Keratinocyte (primary cell): Measurements from ENCODE around the gene TSHZ3. TPM values are rescaled to one million over a fixed set of nuclear protein-coding genes. Genes with fewer than 3 reads are reported as not detected.

Experiments used
- DNase-seq: peaks from one replicate; pipeline ENCODE4 v3.0.0-alpha.2; 2011; ENCODE audit warnings: low read depth, missing footprints, low spot score
- FAIRE-seq: peaks from 2 replicates; lab custom pipeline; 2011; peaks lifted over from hg19 to GRCh38; lab: Jason Lieb, UNC
- H2AFZ ChIP-seq: 2 replicates; pipeline ENCODE4 v1.6.0; 2012; ENCODE audit warnings: low read length, control low read depth, inconsistent platforms; ENCODE audit not compliant: control insufficient read depth
- H3K27ac ChIP-seq: 2 replicates; pipeline ENCODE4 v1.5.1; 2011; ENCODE audit warnings: low read length; ENCODE audit not compliant: control insufficient read depth, insufficient read depth
- H3K27me3 ChIP-seq: 3 replicates; pipeline ENCODE4 v1.6.0; 2011; ENCODE audit warnings: low read length; ENCODE audit not compliant: control insufficient read depth, insufficient read depth; ENCODE audit errors: extremely low read depth
- H3K36me3 ChIP-seq, 2 experiments: 2 replicates in 1 of 2; 3 replicates in 1 of 2; pipeline ENCODE4 v1.5.1; 2011; ENCODE audit warnings: low read length in 2 of 2, mild to moderate bottlenecking in 1 of 2; ENCODE audit not compliant: control insufficient read depth in 2 of 2, insufficient read depth in 2 of 2; ENCODE audit errors: extremely low read depth in 1 of 2
- H3K4me1 ChIP-seq: 3 replicates; pipeline ENCODE4 v1.5.1; 2011; ENCODE audit warnings: low read length; ENCODE audit not compliant: control insufficient read depth, insufficient read depth; ENCODE audit errors: extremely low read depth
- H3K4me2 ChIP-seq: 3 replicates; pipeline ENCODE4 v1.6.0; 2011; ENCODE audit warnings: low read depth, low read length; ENCODE audit not compliant: control insufficient read depth, insufficient read depth; ENCODE audit errors: extremely low read depth
- H3K4me3 ChIP-seq, 3 experiments: fragments of 200-600 bp in 1 of 3; sonication (generic) in 1 of 3; 2 replicates in 2 of 3; 3 replicates in 1 of 3; pipeline ENCODE4 v1.5.1; 2011 to 2016; ENCODE audit warnings: low read length in 3 of 3, mild to moderate bottlenecking in 3 of 3, control low read depth in 2 of 3, inconsistent platforms in 1 of 3, low read depth in 1 of 3, mixed read lengths in 1 of 3, mixed run types in 1 of 3, moderate library complexity in 1 of 3; ENCODE audit not compliant: control insufficient read depth in 2 of 3, insufficient read depth in 2 of 3; ENCODE audit errors: extremely low read depth in 1 of 3
- H3K79me2 ChIP-seq: 2 replicates; pipeline ENCODE4 v1.6.0; 2012; ENCODE audit warnings: low read length; ENCODE audit not compliant: control insufficient read depth, insufficient read depth
- H3K9ac ChIP-seq: 3 replicates; pipeline ENCODE4 v1.6.0; 2011; ENCODE audit warnings: low read length; ENCODE audit not compliant: control insufficient read depth, insufficient read depth; ENCODE audit errors: extremely low read depth
- H3K9me1 ChIP-seq: 3 replicates; pipeline ENCODE4 v1.6.0; 2011; ENCODE audit warnings: low read length; ENCODE audit not compliant: control insufficient read depth, insufficient read depth; ENCODE audit errors: extremely low read depth
- H3K9me3 ChIP-seq: 2 replicates; pipeline ENCODE4 v1.5.1; 2012; ENCODE audit warnings: low read depth, low read length; ENCODE audit not compliant: control insufficient read depth
- H4K20me1 ChIP-seq: 3 replicates; pipeline ENCODE4 v1.6.0; 2011; ENCODE audit warnings: low read length; ENCODE audit not compliant: control insufficient read depth, insufficient read depth; ENCODE audit errors: extremely low read depth
- EZH2 ChIP-seq: IDR thresholded peaks from one replicate; pipeline ENCODE4 v1.6.1; 2012; ENCODE audit warnings: inconsistent platforms, mild to moderate bottlenecking, low read length, moderate library complexity
- dilution Hi-C: fragments of 300-500 bp; cut with MboI; formaldehyde crosslinking; loops from one replicate; pipeline ENCODE4 v1.7.0; 2020; ENCODE audit warnings: low sequenced_read_pairs; ENCODE audit not compliant: extremely low pct_ligation_motif_present
- polyA plus RNA-seq, 5 experiments: library from polyadenylated mRNA; depleted of rRNA in 3 of 5; stranded (reverse) in 3 of 5; stranded (forward) in 1 of 5; unstranded in 1 of 5; fragments of >200 nt; gene quantifications; 1 replicate in 1 of 5; 2 replicates in 3 of 5; 3 replicates in 1 of 5; pipeline versions ENCODE4 v1.2.1 to v1.2.3, GENCODE V29; 2011 to 2012; ENCODE audit warnings: missing spikeins in 2 of 5, low read depth in 1 of 5, low replicate concordance in 1 of 5
- TF ChIP-seq, protein P1 (sequence below), 3 experiments: IDR thresholded peaks in 1 of 3; conservative IDR thresholded peaks in 1 of 3; optimal IDR thresholded peaks in 1 of 3; 2 replicates in 2 of 3; 3 replicates in 1 of 3; pipeline versions ENCODE3 to v1.5.1; 2011; ENCODE audit warnings: low read length in 3 of 3, mild to moderate bottlenecking in 3 of 3, moderate library complexity in 2 of 3, control low read depth in 1 of 3, inconsistent platforms in 1 of 3; ENCODE audit not compliant: insufficient read depth in 2 of 3; ENCODE audit errors: extremely low read depth in 1 of 3

The TSHZ3 gene
- polyA plus RNA-seq, 1 donor (not counting 4 experiments of a cell fraction or from before 2014, with no cell fraction given): 3.6 TPM

DNA sequence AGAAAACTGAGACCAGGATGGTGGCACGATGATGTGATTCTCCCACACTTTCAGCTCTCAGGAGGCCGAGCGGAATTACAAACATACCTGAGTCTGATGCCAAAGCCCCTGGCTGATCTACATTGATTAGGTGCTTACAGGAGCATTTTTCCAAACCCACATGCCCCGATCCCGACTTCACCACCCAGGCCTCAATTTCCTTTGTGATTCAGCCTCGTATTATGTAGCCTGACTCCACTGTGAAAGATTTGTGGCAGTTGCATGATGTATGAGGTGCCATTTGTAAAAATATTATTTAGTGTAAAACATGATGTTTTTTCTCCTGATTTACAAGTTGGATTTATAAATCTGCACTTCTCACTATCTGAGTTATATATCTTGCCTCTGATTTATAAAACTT lies 118.0 kb downstream of the TSHZ3 start:
- no peak overlapping the region for H2AFZ ChIP-seq
- H3K27me3 ChIP-seq: no peaks in the 10 kb centered on the region
- no peaks in the 10 kb centered on the region for H4K20me1 ChIP-seq
- H3K79me2 ChIP-seq: no peaks in the 10 kb centered on the region
- no peak overlapping the region for H3K9ac ChIP-seq
- no peak overlapping the region for H3K4me3 ChIP-seq
- H3K4me1 ChIP-seq: no peaks in the 10 kb centered on the region
- H3K9me3 ChIP-seq: no peaks in the 10 kb centered on the region
- dilution Hi-C loops: no loop called here
- H3K9me1 ChIP-seq: no peaks in the 10 kb centered on the region
- no peak overlapping the region for H3K27ac ChIP-seq
- DNase-seq (no peak), FAIRE-seq (no peak)
- no peaks in the 10 kb centered on the region for H3K36me3 ChIP-seq
- no peak overlapping the region for H3K4me2 ChIP-seq
- TF ChIP-seq EZH2: no peak
- TF ChIP-seq, protein P1, sequence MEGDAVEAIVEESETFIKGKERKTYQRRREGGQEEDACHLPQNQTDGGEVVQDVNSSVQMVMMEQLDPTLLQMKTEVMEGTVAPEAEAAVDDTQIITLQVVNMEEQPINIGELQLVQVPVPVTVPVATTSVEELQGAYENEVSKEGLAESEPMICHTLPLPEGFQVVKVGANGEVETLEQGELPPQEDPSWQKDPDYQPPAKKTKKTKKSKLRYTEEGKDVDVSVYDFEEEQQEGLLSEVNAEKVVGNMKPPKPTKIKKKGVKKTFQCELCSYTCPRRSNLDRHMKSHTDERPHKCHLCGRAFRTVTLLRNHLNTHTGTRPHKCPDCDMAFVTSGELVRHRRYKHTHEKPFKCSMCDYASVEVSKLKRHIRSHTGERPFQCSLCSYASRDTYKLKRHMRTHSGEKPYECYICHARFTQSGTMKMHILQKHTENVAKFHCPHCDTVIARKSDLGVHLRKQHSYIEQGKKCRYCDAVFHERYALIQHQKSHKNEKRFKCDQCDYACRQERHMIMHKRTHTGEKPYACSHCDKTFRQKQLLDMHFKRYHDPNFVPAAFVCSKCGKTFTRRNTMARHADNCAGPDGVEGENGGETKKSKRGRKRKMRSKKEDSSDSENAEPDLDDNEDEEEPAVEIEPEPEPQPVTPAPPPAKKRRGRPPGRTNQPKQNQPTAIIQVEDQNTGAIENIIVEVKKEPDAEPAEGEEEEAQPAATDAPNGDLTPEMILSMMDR (optimal IDR thresholded peaks at IDR 0.05 in 1 of 3, IDR thresholded peaks at IDR 0.05 in 1 of 3, conservative IDR thresholded peaks at IDR 0.05 in 1 of 3; ENCODE audit: extremely low read depth in 1 of 3, insufficient read depth in 2 of 3, low read length in 3 of 3): no peak

DNA sequence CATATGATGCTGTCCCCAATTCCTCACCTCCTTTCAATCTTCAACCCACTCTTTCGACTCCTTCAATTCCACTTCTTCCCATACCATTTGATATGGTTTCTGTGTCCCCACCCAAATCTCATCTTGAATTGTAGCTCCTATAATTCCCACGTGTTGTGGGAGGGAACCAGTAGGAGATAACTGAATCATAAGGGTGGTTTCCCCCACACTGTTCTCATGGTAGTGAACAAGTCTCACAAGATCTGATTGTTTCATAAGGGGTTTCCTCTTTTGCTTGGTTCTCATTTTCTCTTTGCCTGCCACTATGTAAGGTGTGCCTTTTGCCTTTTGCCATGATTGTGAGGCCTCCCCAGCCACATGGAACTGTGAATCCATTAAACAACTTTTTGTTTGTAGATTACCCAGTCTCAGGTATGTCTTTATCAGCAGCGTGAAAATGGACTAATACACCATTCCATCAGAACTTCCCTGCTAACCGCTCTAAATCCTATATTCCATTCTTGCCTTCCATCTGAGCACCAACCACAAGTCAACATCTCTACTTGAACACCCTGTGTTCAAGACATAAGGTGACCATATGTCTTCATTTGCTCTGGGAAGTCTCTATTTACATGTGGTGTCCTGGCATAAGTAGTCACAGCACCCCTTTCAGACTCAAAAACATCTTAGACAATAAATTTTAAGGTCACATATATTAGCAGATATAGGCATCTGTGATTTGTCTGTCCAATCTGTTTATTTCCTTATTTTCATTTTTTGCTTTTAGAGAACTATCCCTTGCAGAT lies 122.9 kb downstream of the TSHZ3 start:
- Histone ChIP-seq H3K4me3 (no peak overlapping the region), H2AFZ (no peak overlapping the region), H3K27me3 (no peaks in the 10 kb centered on the region), H3K79me2 (no peaks in the 10 kb centered on the region), H3K9me1 (no peaks in the 10 kb centered on the region), H3K9me3 (no peaks in the 10 kb centered on the region), H3K4me1 (no peaks in the 10 kb centered on the region), H3K27ac (no peak overlapping the region), H4K20me1 (no peaks in the 10 kb centered on the region), H3K4me2 (no peak overlapping the region), H3K36me3 (no peaks in the 10 kb centered on the region), H3K9ac (no peak overlapping the region)
- DNase-seq (no peak), FAIRE-seq (no peak)
- dilution Hi-C loops: no loop called here
- TF ChIP-seq EZH2: no peak
- TF ChIP-seq, protein P1 (optimal IDR thresholded peaks at IDR 0.05 in 1 of 3, IDR thresholded peaks at IDR 0.05 in 1 of 3, conservative IDR thresholded peaks at IDR 0.05 in 1 of 3; ENCODE audit: extremely low read depth in 1 of 3, insufficient read depth in 2 of 3, low read length in 3 of 3): no peak
